ENCODE results near the gene APOM. TPM values are rescaled to one million over a fixed set of nuclear protein-coding genes. Genes with fewer than 3 reads are reported as not detected.

The APOM gene
- total RNA-seq, 2 experiments from 2014 or later: 1.5 to 2.1 TPM

GRCh38 chr6:31621991-31622390, 33.7 kb upstream of the APOM start:
- ChIA-PET CTCF (ENCODE audit: unreplicated experiment) (no interaction called here), POLR2A (interaction anchor here (0.7 to 1.2 kb wide), 3 partner anchors 25 to 117 kb away, joined by 3 to 4 read pairs (median 4); no protein-coding TSS in a partner anchor)
- Histone ChIP-seq H3K9me2 (ENCODE audit: insufficient read depth, low read length) (no peaks in the 10 kb centered on the region), H3K36me3 (ENCODE audit: insufficient read depth, low read length) (peaks cover 62% of the 10 kb centered on the region), H3K9me3 (ENCODE audit: low read length) (no peaks in the 10 kb centered on the region), H2AFZ (ENCODE audit: low read length) (no peak overlapping the region), H3K4me1 (ENCODE audit: insufficient read depth, low read length, poor library complexity, severe bottlenecking) (peaks cover 22% of the 10 kb centered on the region), H3K4me3 (ENCODE audit: low read depth, low read length, poor library complexity, severe bottlenecking) (peak overlapping the region; percentile 83), H4K20me1 (ENCODE audit: insufficient read depth, low read length) (peaks cover 18% of the 10 kb centered on the region), H3K27ac (ENCODE audit: low read depth, low read length, poor library complexity, severe bottlenecking) (peak overlapping the region; percentile 94), H3K4me2 (ENCODE audit: low read length) (peak overlapping the region; percentile 99), H3K79me2 (ENCODE audit: insufficient read depth, low read depth, low read length) (peaks cover 54% of the 10 kb centered on the region)
- intact Hi-C loops (cut with micrococcal nuclease; ENCODE audit: unreplicated experiment): loop anchor here (2.0 to 5.0 kb wide), 2 partner anchors 165 to 209 kb away; no protein-coding TSS in a partner anchor
- DNase-seq (ENCODE audit: low spot score): no peak
- no TSS peak for BruUV-seq (replicated peaks)
- TF ChIP-seq EZH2phosphoT487 (IDR thresholded peaks at IDR 0.05; ENCODE audit: borderline replicate concordance, low read depth, low read length): no peak
- TF ChIP-seq CTCF (conservative IDR thresholded peaks at IDR 0.05; ENCODE audit: low read length): no peak

- no peak overlapping the region for H2AFZ ChIP-seq (ENCODE audit: low read length)
- H3K9me2 ChIP-seq (ENCODE audit: insufficient read depth, low read length): no peaks in the 10 kb centered on the region
- H3K36me3 ChIP-seq (ENCODE audit: insufficient read depth, low read length): peaks cover 69% of the 10 kb centered on the region
- peaks cover 54% of the 10 kb centered on the region for H3K79me2 ChIP-seq (ENCODE audit: insufficient read depth, low read depth, low read length)
- H3K4me1 ChIP-seq (ENCODE audit: insufficient read depth, low read length, poor library complexity, severe bottlenecking): peaks cover 21% of the 10 kb centered on the region
- no peak for TF ChIP-seq CTCF (conservative IDR thresholded peaks at IDR 0.05; ENCODE audit: low read length)
- TF ChIP-seq EZH2phosphoT487 (IDR thresholded peaks at IDR 0.05; ENCODE audit: borderline replicate concordance, low read depth, low read length): no peak
- H4K20me1 ChIP-seq (ENCODE audit: insufficient read depth, low read length): peaks cover 18% of the 10 kb centered on the region
- no TSS peak for BruUV-seq (replicated peaks)
- peak overlapping the region; percentile 83 for H3K4me3 ChIP-seq (ENCODE audit: low read depth, low read length, poor library complexity, severe bottlenecking)
- intact Hi-C loops (cut with micrococcal nuclease; ENCODE audit: unreplicated experiment): loop anchor here (5.0 kb wide), 1 partner anchor 165 kb away; no protein-coding TSS in a partner anchor
- peak overlapping the region; percentile 99 for H3K4me2 ChIP-seq (ENCODE audit: low read length)
- POLR2A ChIA-PET: interaction anchor here (1.0 to 1.4 kb wide), 5 partner anchors 11 to 116 kb away, joined by 3 to 4 read pairs (median 4); no protein-coding TSS in a partner anchor
- H3K27ac ChIP-seq (ENCODE audit: low read depth, low read length, poor library complexity, severe bottlenecking): no peak overlapping the region
- H3K9me3 ChIP-seq (ENCODE audit: low read length): no peaks in the 10 kb centered on the region
- CTCF ChIA-PET (ENCODE audit: unreplicated experiment): interaction anchor here (0.6 kb wide), 1 partner anchor 1069 kb away, joined by 3 read pairs; no protein-coding TSS in a partner anchor
- no peak for DNase-seq (ENCODE audit: low spot score)
Observed at GRCh38 chr6:31622684-31623091, 33.0 kb upstream of the APOM start.

- peaks cover 82% of the 10 kb centered on the region for H3K36me3 ChIP-seq (ENCODE audit: insufficient read depth, low read length)
- no peak overlapping the region for H2AFZ ChIP-seq (ENCODE audit: low read length)
- BruUV-seq (replicated peaks): no TSS peak
- TF ChIP-seq EZH2phosphoT487 (IDR thresholded peaks at IDR 0.05; ENCODE audit: borderline replicate concordance, low read depth, low read length): no peak
- TF ChIP-seq CTCF (conservative IDR thresholded peaks at IDR 0.05; ENCODE audit: low read length): no peak
- no peak overlapping the region for H3K27ac ChIP-seq (ENCODE audit: low read depth, low read length, poor library complexity, severe bottlenecking)
- POLR2A ChIA-PET: no interaction called here
- H3K4me2 ChIP-seq (ENCODE audit: low read length): no peak overlapping the region
- peaks cover 18% of the 10 kb centered on the region for H4K20me1 ChIP-seq (ENCODE audit: insufficient read depth, low read length)
- peaks cover 21% of the 10 kb centered on the region for H3K4me1 ChIP-seq (ENCODE audit: insufficient read depth, low read length, poor library complexity, severe bottlenecking)
- H3K4me3 ChIP-seq (ENCODE audit: low read depth, low read length, poor library complexity, severe bottlenecking): no peak overlapping the region
- no peak for DNase-seq (ENCODE audit: low spot score)
- CTCF ChIA-PET (ENCODE audit: unreplicated experiment): no interaction called here
- H3K9me2 ChIP-seq (ENCODE audit: insufficient read depth, low read length): no peaks in the 10 kb centered on the region
- H3K79me2 ChIP-seq (ENCODE audit: insufficient read depth, low read depth, low read length): peaks cover 54% of the 10 kb centered on the region
- no peaks in the 10 kb centered on the region for H3K9me3 ChIP-seq (ENCODE audit: low read length)
- intact Hi-C loops (cut with micrococcal nuclease; ENCODE audit: unreplicated experiment): loop anchor here (5.0 kb wide), 1 partner anchor 163 kb away; no protein-coding TSS in a partner anchor
Observed at GRCh38 chr6:31624070-31624469, 31.6 kb upstream of the APOM start.
